Ovary (tissue), 9 donors: ENCODE data around the gene C16orf90. TPM values are rescaled to one million over a fixed set of nuclear protein-coding genes. Genes with fewer than 3 reads are reported as not detected.
A peak's percentile ranks its signal among the peaks of the same experiment; 100 is the strongest.

Experiments used
- DNase-seq, 5 donors: peaks; one replicate each; pipeline ENCODE4 v3.0.0-alpha.2; 2019 to 2020
- H3K27ac ChIP-seq, 2 donors: fragments of 200-600 bp; one replicate each; pipeline versions ENCODE4 v1.5.1 to v1.8.0; 2019 to 2022
- H3K27me3 ChIP-seq: fragments of 200-600 bp; one replicate; pipeline ENCODE4 v1.8.0; 2022
- H3K36me3 ChIP-seq: fragments of 200-600 bp; sonication (generic); one replicate; pipeline ENCODE4 v1.5.1; 2019
- H3K4me1 ChIP-seq: one replicate; pipeline ENCODE4 v1.8.1; 2013; ENCODE audit warnings: mild to moderate bottlenecking, moderate library complexity; ENCODE audit not compliant: insufficient read depth
- H3K4me3 ChIP-seq: fragments of 200-600 bp; sonication (generic); one replicate; pipeline ENCODE4 v1.5.1; 2017
- H3K9me3 ChIP-seq, 2 donors: fragments of 200-600 bp in 1 of 2; sonication (generic) in 1 of 2; one replicate each; pipeline versions ENCODE4 v1.5.1 to v1.8.1; 2013 to 2019; ENCODE audit warnings: mild to moderate bottlenecking in 1 of 2, moderate library complexity in 1 of 2
- CTCF ChIP-seq, 3 donors: fragments of 450-650 bp in 2 of 3; fragments of 200-600 bp in 1 of 3; IDR thresholded peaks; one replicate each; pipeline versions ENCODE4 v1.5.1 to v1.8.0; 2016 to 2022; ENCODE audit warnings: antibody characterized with exemption in 3 of 3, mild to moderate bottlenecking in 1 of 3
- EP300 ChIP-seq: sonication (generic); formaldehyde crosslinking; IDR thresholded peaks from one replicate; pipeline ENCODE4 v1.6.1; 2017; ENCODE audit warnings: antibody characterized with exemption
- POLR2A ChIP-seq: fragments of 450-650 bp; IDR thresholded peaks from one replicate; pipeline ENCODE4 v1.6.1; 2017; ENCODE audit warnings: antibody characterized with exemption, mild to moderate bottlenecking, moderate library complexity
- WGBS, 3 donors: extraction: QIAGEN DNeasy Blood & Tissue Kit in 1 of 3; methylation state at CpG; one replicate each; pipeline versions ENCODE4 v1.1.5 to v1.1.7; 2013 to 2017; 5-methylcytosine and 5-hydroxymethylcytosine counted together
- intact Hi-C, 4 donors: fragments of 100-400 bp; cut with DNase I; formaldehyde crosslinking; loops; one replicate each; pipeline versions ENCODE4 v1.11.0 to v1.15.1; 2022 to 2023
- polyA plus RNA-seq, 2 donors: library from polyadenylated mRNA; stranded (reverse); fragments of 200-250 nt in 1 of 2; fragments of 350-450 nt in 1 of 2; fragmentation: Illumina TruSeq in 1 of 2; extraction: RNeasy Lipid Tissue Mini Kit (QIAGEN cat#74804) in 1 of 2; gene quantifications; one replicate each; pipeline ENCODE4 v1.2.3, GENCODE V29; 2013 to 2014
- total RNA-seq, 7 donors: library from RNA; depleted of rRNA in 2 of 7; stranded (reverse); fragments of >200 nt in 2 of 7; fragmentation: NEBNext Ultra II Directional in 3 of 7; extraction: Animal tissue kit (Norgen Biotek cat#: 25700) in 3 of 7; gene quantifications; one replicate each; pipeline versions ENCODE4 v1.1.0 to v1.2.4, GENCODE V29; 2016 to 2023
- donor health status: DM: no; HTN: no; CAD: no; lungs with moderate emphysema.
- donor health status: DM: no; HTN: no; CAD: no.
- donor health status: Bipolar disorder and iron deficiency.
- donor health status: DM: yes; HTN: yes; CAD: no.
- donor health status: DM: no; HTN: no; CAD: no.
- donor health status: DM: yes; HTN: yes; CAD: no.

Gene C16orf90
- total and polyA plus RNA-seq, 9 donors: not detected

- 88 to 89% (median 88%) methylated on average over 5 of the region's 5 CpGs for WGBS, 3 donors
- no peak for DNase-seq
- H3K27me3 ChIP-seq: no peaks in the 10 kb centered on the region
- H3K9me3 ChIP-seq: no peaks in the 10 kb centered on the region
- TF ChIP-seq POLR2A: no peak
- TF ChIP-seq EP300: no peak
- no peak for TF ChIP-seq CTCF (IDR thresholded peaks at IDR 0.05)
- no peaks in the 10 kb centered on the region for H3K4me1 ChIP-seq
- H3K4me3 ChIP-seq: no peak overlapping the region
- intact Hi-C loops: no loop called here
- no peak overlapping the region for H3K27ac ChIP-seq
- H3K36me3 ChIP-seq: no peaks in the 10 kb centered on the region
Observed at GRCh38 chr16:3525951-3526350, 30.7 kb upstream of the C16orf90 start.

- 96 to 97% (median 97%) methylated on average over 3 of the region's 3 CpGs for WGBS, 3 donors
- no peak for TF ChIP-seq CTCF (IDR thresholded peaks at IDR 0.05)
- TF ChIP-seq POLR2A: no peak
- no peak for TF ChIP-seq EP300
- intact Hi-C loops: no loop called here
Observed at GRCh38 chr16:3523281-3523680, 28.0 kb upstream of the C16orf90 start.

GRCh38 chr16:3520841-3521240, 25.6 kb upstream of the C16orf90 start:
- intact Hi-C loops: no loop called here
- H3K4me3 ChIP-seq: no peak overlapping the region
- no peaks in the 10 kb centered on the region for H3K9me3 ChIP-seq
- no peak for DNase-seq
- no peaks in the 10 kb centered on the region for H3K27me3 ChIP-seq
- no peaks in the 10 kb centered on the region for H3K4me1 ChIP-seq
- TF ChIP-seq EP300 (no peak), CTCF (IDR thresholded peaks at IDR 0.05) (no peak)
- WGBS, 3 donors: 17 to 19% (median 19%) methylated on average over 8 of the region's 8 CpGs
- H3K36me3 ChIP-seq: no peaks in the 10 kb centered on the region
- no peak overlapping the region for H3K27ac ChIP-seq

More at GRCh38 chr16:3523281-3523680, 28.0 kb upstream of the C16orf90 start:
- Histone ChIP-seq H3K4me3 (no peak overlapping the region), H3K27ac (no peak overlapping the region), H3K4me1 (no peaks in the 10 kb centered on the region), H3K27me3 (no peaks in the 10 kb centered on the region), H3K9me3 (no peaks in the 10 kb centered on the region), H3K36me3 (no peaks in the 10 kb centered on the region)
- no peak for DNase-seq

GRCh38 chr16:3520413-3520812, 25.1 kb upstream of the C16orf90 start:
- H3K36me3 ChIP-seq: no peaks in the 10 kb centered on the region
- intact Hi-C loops: no loop called here
- no peaks in the 10 kb centered on the region for H3K4me1 ChIP-seq
- TF ChIP-seq EP300: no peak
- no peak for TF ChIP-seq POLR2A
- no peak for TF ChIP-seq CTCF (IDR thresholded peaks at IDR 0.05)
- DNase-seq: no peak
- 16 to 17% (median 16%) methylated on average over 4 of the region's 4 CpGs for WGBS, 3 donors
- H3K27ac ChIP-seq: peak overlapping the region in 1 of 2 donors; percentile 13
- no peak overlapping the region for H3K4me3 ChIP-seq
- H3K9me3 ChIP-seq: no peaks in the 10 kb centered on the region
- no peaks in the 10 kb centered on the region for H3K27me3 ChIP-seq

- no peak overlapping the region for H3K27ac ChIP-seq
- H3K27me3 ChIP-seq: no peaks in the 10 kb centered on the region
- intact Hi-C loops: no loop called here
- H3K4me1 ChIP-seq: no peaks in the 10 kb centered on the region
- no peaks in the 10 kb centered on the region for H3K9me3 ChIP-seq
- DNase-seq: no peak
- H3K36me3 ChIP-seq: no peaks in the 10 kb centered on the region
- 89 to 90% (median 89%) methylated on average over 2 of the region's 2 CpGs for WGBS, 3 donors
- H3K4me3 ChIP-seq: no peak overlapping the region
- TF ChIP-seq POLR2A: no peak
- no peak for TF ChIP-seq EP300
- TF ChIP-seq CTCF (IDR thresholded peaks at IDR 0.05): no peak
Observed at GRCh38 chr16:3519581-3519980, 24.3 kb upstream of the C16orf90 start.
